ENCODE results near the gene C17orf100. TPM values are rescaled to one million over a fixed set of nuclear protein-coding genes. Genes with fewer than 3 reads are reported as not detected.
A peak's percentile ranks its signal among the peaks of the same experiment; 100 is the strongest.
"Not testable (repeated sequence)": the region's sequence is repeated elsewhere in the genome, so short reads cannot be mapped to it uniquely, and the experiment has no call there.

The C17orf100 gene
- total RNA-seq, 2 experiments from 2014 or later: 2.4 to 5.2 TPM

DNA sequence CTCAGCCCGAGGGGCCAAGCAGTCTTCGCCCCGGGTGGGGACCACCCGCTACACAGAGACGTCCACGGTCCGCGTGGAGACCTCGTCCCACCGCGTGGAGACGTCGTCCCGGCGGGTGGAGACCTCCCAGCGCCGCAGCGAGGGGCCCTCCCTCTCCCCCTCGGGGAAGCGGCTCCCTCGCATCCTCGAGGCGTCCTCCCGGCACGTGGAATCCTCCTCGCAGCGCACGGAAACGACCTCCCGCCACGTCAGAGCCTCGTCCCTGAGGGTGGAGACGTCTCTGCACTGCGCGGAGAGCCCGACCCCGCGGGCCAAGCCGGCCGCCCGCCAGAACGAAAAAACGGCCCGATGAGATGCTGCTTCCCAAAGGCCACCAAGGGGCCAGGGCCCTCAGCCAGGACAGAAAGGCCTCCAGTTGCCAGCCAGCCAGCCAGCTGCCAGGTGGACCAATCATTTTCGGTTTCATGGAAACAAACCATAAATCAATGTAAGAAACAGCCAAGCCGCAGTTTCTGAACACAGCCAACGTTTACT, 424 bp downstream of the C17orf100 start:
- ChIA-PET POLR2A (interaction anchor here (2.2 kb wide), 1 partner anchor 10 kb away, joined by 6 read pairs; the partner anchor contains the start of gene TXNDC17), CTCF (ENCODE audit: unreplicated experiment) (no interaction called here)
- TF ChIP-seq, protein P1, sequence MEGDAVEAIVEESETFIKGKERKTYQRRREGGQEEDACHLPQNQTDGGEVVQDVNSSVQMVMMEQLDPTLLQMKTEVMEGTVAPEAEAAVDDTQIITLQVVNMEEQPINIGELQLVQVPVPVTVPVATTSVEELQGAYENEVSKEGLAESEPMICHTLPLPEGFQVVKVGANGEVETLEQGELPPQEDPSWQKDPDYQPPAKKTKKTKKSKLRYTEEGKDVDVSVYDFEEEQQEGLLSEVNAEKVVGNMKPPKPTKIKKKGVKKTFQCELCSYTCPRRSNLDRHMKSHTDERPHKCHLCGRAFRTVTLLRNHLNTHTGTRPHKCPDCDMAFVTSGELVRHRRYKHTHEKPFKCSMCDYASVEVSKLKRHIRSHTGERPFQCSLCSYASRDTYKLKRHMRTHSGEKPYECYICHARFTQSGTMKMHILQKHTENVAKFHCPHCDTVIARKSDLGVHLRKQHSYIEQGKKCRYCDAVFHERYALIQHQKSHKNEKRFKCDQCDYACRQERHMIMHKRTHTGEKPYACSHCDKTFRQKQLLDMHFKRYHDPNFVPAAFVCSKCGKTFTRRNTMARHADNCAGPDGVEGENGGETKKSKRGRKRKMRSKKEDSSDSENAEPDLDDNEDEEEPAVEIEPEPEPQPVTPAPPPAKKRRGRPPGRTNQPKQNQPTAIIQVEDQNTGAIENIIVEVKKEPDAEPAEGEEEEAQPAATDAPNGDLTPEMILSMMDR (conservative IDR thresholded peaks at IDR 0.05; ENCODE audit: low read length): no peak
- no peak for TF ChIP-seq EZH2phosphoT487 (IDR thresholded peaks at IDR 0.05; ENCODE audit: borderline replicate concordance, low read depth, low read length)
- Histone ChIP-seq H3K36me3 (ENCODE audit: insufficient read depth, low read length) (peaks cover 26% of the 10 kb centered on the region; the same call in 1 of the 2 replicates), H3K4me2 (ENCODE audit: low read length) (peak overlapping the region; percentile 91), H3K27ac (ENCODE audit: low read depth, low read length, poor library complexity, severe bottlenecking) (no peak overlapping the region), H2AFZ (ENCODE audit: low read length) (peak overlapping the region; percentile 18; the same call in 1 of the 2 replicates), H3K4me3 (ENCODE audit: low read depth, low read length, poor library complexity, severe bottlenecking) (peak overlapping the region; percentile 91), H3K4me1 (ENCODE audit: insufficient read depth, low read length, poor library complexity, severe bottlenecking) (peaks cover 50% of the 10 kb centered on the region), H3K79me2 (ENCODE audit: insufficient read depth, low read depth, low read length) (peaks cover 35% of the 10 kb centered on the region), H3K9me3 (ENCODE audit: low read length) (no peaks in the 10 kb centered on the region), H4K20me1 (ENCODE audit: insufficient read depth, low read length) (peaks cover 7% of the 10 kb centered on the region; the same call in 1 of the 2 replicates), H3K9me2 (ENCODE audit: insufficient read depth, low read length) (no peaks in the 10 kb centered on the region)
- BruUV-seq (replicated peaks): no TSS peak
- intact Hi-C loops (cut with micrococcal nuclease; ENCODE audit: unreplicated experiment): loop anchor here (1.0 kb wide), 1 partner anchor 12 kb away; the partner anchor contains the start of gene KIAA0753
- peak; percentile 23 for DNase-seq (ENCODE audit: low spot score)

DNA sequence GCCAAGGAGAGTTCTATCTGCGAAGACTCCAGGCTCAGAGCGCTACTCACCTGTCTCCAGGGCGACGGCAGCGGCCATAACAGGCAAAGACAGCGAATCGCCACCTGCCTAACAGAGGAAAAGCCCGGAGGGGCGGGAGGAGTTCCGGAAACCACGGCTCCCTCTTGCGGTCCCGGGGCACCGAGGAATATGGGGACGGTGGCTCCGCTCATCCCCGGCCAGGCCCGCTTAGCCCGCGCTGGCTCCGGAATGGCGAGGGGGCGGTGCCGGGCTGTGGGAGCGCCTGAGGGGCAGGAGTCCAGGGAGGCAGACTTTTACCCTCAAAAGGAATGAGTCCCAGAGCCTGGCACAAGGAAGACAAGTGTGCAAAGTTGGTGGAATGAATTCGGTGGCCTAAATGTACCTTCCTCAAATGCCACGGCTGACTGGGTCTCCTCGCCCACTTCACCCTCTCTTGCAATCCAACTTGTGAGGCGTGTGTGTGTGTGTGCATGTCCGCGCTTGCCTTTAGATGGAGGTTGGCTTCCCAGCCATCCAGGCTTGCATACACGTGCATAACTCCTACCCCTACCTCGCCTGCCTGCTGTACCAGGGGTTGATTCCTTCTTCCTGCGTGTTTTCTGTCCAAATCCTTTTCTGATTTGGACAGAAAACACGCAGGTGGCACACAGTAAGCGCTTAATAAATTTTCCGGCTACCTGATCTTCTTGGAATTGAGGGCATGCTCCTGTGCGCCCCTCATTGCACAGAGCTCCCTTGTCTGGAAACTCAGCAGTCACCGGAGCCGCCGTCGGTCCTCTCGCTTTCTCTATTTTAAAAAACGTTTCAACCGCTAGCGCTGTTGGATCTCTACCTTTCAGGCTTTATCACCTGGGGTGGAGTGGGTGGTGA, 3.5 kb downstream of the C17orf100 start:
- Histone ChIP-seq H3K27ac (ENCODE audit: low read depth, low read length, poor library complexity, severe bottlenecking) (no peak overlapping the region), H3K4me3 (ENCODE audit: low read depth, low read length, poor library complexity, severe bottlenecking) (no peak overlapping the region), H3K9me3 (ENCODE audit: low read length) (no peaks in the 10 kb centered on the region), H3K36me3 (ENCODE audit: insufficient read depth, low read length) (peaks cover 12% of the 10 kb centered on the region), H3K79me2 (ENCODE audit: insufficient read depth, low read depth, low read length) (peaks cover 6% of the 10 kb centered on the region), H2AFZ (ENCODE audit: low read length) (no peak overlapping the region), H3K4me2 (ENCODE audit: low read length) (peak overlapping the region; percentile 44; the same call in 1 of the 2 replicates), H3K4me1 (ENCODE audit: insufficient read depth, low read length, poor library complexity, severe bottlenecking) (peaks cover 36% of the 10 kb centered on the region), H4K20me1 (ENCODE audit: insufficient read depth, low read length) (peaks cover 4% of the 10 kb centered on the region; the same call in 1 of the 2 replicates), H3K9me2 (ENCODE audit: insufficient read depth, low read length) (no peaks in the 10 kb centered on the region)
- ChIA-PET CTCF (ENCODE audit: unreplicated experiment) (no interaction called here), POLR2A (no interaction called here)
- TF ChIP-seq, protein P1 (conservative IDR thresholded peaks at IDR 0.05; ENCODE audit: low read length): no peak
- TF ChIP-seq EZH2phosphoT487 (IDR thresholded peaks at IDR 0.05; ENCODE audit: borderline replicate concordance, low read depth, low read length): no peak
- intact Hi-C loops (cut with micrococcal nuclease; ENCODE audit: unreplicated experiment): no loop called here
- no peak for DNase-seq (ENCODE audit: low spot score)
- no TSS peak for BruUV-seq (replicated peaks)

DNA sequence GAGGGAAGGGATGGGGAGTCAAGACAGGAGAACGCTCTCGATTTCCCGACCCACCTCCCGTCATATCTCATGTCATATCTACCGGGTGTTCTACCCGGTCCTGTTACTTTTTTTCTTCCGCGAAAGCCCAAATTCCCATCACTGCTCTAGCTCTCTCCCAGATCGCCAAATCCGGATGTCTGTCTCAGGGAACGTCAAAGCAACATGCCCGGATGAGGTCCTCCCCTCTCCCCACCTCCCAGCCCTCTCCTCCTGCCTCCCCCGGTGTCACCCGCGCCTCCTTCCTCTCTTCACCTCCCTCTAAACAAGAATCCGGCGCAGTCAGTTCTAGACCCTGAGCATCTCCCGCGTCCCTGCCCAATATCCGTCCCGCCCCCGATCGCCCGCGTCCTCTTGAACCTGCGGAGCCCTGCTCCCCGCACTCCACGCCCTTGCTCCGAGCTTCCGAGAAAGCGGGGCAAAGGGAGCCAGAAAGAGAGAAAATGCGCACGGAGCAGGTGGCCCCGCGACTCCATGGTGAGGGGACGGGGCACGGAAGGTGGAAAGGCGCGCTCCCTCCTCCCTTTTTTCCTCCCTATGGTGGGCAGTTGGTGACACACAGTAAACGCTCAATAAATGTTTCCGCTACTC, 4.3 kb downstream of the C17orf100 start:
- POLR2A ChIA-PET; H4K20me1 ChIP-seq (ENCODE audit: insufficient read depth, low read length); H3K79me2 ChIP-seq (ENCODE audit: insufficient read depth, low read depth, low read length); BruUV-seq (replicated peaks); H3K9me2 ChIP-seq (ENCODE audit: insufficient read depth, low read length); H3K27ac ChIP-seq (ENCODE audit: low read depth, low read length, poor library complexity, severe bottlenecking); H3K9me3 ChIP-seq (ENCODE audit: low read length); H2AFZ ChIP-seq (ENCODE audit: low read length); DNase-seq (ENCODE audit: low spot score); intact Hi-C loops (cut with micrococcal nuclease; ENCODE audit: unreplicated experiment); CTCF ChIA-PET (ENCODE audit: unreplicated experiment): not testable (repeated sequence)
- Histone ChIP-seq H3K36me3 (ENCODE audit: insufficient read depth, low read length) (peaks cover 14% of the 10 kb centered on the region), H3K4me3 (ENCODE audit: low read depth, low read length, poor library complexity, severe bottlenecking) (peak overlapping the region; percentile 81), H3K4me1 (ENCODE audit: insufficient read depth, low read length, poor library complexity, severe bottlenecking) (peaks cover 41% of the 10 kb centered on the region), H3K4me2 (ENCODE audit: low read length) (peak overlapping the region; percentile 44; the same call in 1 of the 2 replicates)
